HEK293 (cell line): Measurements from ENCODE around the gene XYLT2.
A peak's percentile ranks its signal among the peaks of the same experiment; 100 is the strongest.

Source experiments
- CTCF ChIA-PET: fragments of 350-600 bp; formaldehyde crosslinking; extraction: SDS; loops from one replicate; lab custom pipeline; 2021; ENCODE audit warnings: antibody characterized with exemption; lab: Yijun Ruan, JAX
- POLR2A ChIA-PET: fragments of 300-600 bp; formaldehyde crosslinking; extraction: SDS; loops from one replicate; lab custom pipeline; 2020; ENCODE audit warnings: antibody characterized with exemption, inconsistent platforms; lab: Yijun Ruan, JAX
- H3K27ac ChIP-seq: fragments of 200-500 bp; sonication (Bioruptor generic); 2 replicates; pipeline ENCODE4 v1.5.1; 2014; ENCODE audit warnings: low read depth, low read length, control low read depth, inconsistent platforms; ENCODE audit errors: extremely low read depth
- H3K36me3 ChIP-seq, 2 experiments: fragments of 200-500 bp in 1 of 2; sonication (Bioruptor generic) in 1 of 2; 1 replicate in 1 of 2; 2 replicates in 1 of 2; pipeline ENCODE4 v1.5.1; 2014 to 2017; ENCODE audit warnings: inconsistent platforms in 2 of 2, low read length in 2 of 2; ENCODE audit not compliant: control insufficient read depth in 2 of 2, insufficient read depth in 1 of 2
- H3K4me1 ChIP-seq: fragments of 200-500 bp; sonication (Bioruptor generic); 2 replicates; pipeline ENCODE4 v1.5.1; 2014; ENCODE audit warnings: mild to moderate bottlenecking, low read length, inconsistent platforms; ENCODE audit not compliant: control insufficient read depth, insufficient read depth
- H3K4me3 ChIP-seq: 2 replicates; pipeline ENCODE4 v1.5.1; 2011; ENCODE audit warnings: low read depth, mild to moderate bottlenecking, control low read depth, low read length, moderate library complexity
- H3K9me3 ChIP-seq: fragments of 200-500 bp; sonication (Bioruptor generic); 2 replicates; pipeline ENCODE4 v1.5.1; 2014; ENCODE audit warnings: low read depth, low read length, inconsistent platforms; ENCODE audit not compliant: control insufficient read depth, insufficient read depth
- BCL11A ChIP-seq: fragments of 450-650 bp; formaldehyde crosslinking; IDR thresholded peaks from 2 replicates; pipeline ENCODE4 v1.5.1; 2016; ENCODE audit warnings: low read depth, missing biosample characterization, missing genetic modification characterization
- FEZF1 ChIP-seq: fragments of 450-650 bp; formaldehyde crosslinking; IDR thresholded peaks from 2 replicates; pipeline ENCODE4 v1.5.1; 2016; ENCODE audit warnings: missing biosample characterization, missing genetic modification characterization
- KLF7 ChIP-seq: fragments of 450-650 bp; formaldehyde crosslinking; IDR thresholded peaks from 2 replicates; pipeline ENCODE4 v1.5.1; 2016; ENCODE audit warnings: missing biosample characterization, missing genetic modification characterization, borderline replicate concordance
- OSR2 ChIP-seq: fragments of 450-650 bp; formaldehyde crosslinking; IDR thresholded peaks from 2 replicates; pipeline ENCODE4 v1.5.1; 2016; ENCODE audit warnings: missing biosample characterization, missing genetic modification characterization
- PRDM4 ChIP-seq: fragments of 450-650 bp; formaldehyde crosslinking; IDR thresholded peaks from 2 replicates; pipeline ENCODE4 v1.5.1; 2017; ENCODE audit warnings: missing biosample characterization, missing genetic modification characterization
- YY2 ChIP-seq: fragments of 450-650 bp; formaldehyde crosslinking; IDR thresholded peaks from 2 replicates; pipeline ENCODE4 v1.5.1; 2016; ENCODE audit warnings: missing biosample characterization, missing genetic modification characterization
- ZBTB1 ChIP-seq: fragments of 450-650 bp; formaldehyde crosslinking; IDR thresholded peaks from 2 replicates; pipeline ENCODE4 v1.5.1; 2016; ENCODE audit warnings: missing biosample characterization, missing genetic modification characterization
- ZBTB11 ChIP-seq: fragments of 450-650 bp; formaldehyde crosslinking; conservative IDR thresholded peaks from 2 replicates; pipeline ENCODE4 v1.5.1; 2016; ENCODE audit warnings: low read depth, missing biosample characterization, missing genetic modification characterization
- ZNF10 ChIP-seq: fragments of 450-650 bp; formaldehyde crosslinking; IDR thresholded peaks from 2 replicates; pipeline ENCODE4 v1.5.1; 2017; ENCODE audit warnings: missing biosample characterization, missing genetic modification characterization
- ZNF121 ChIP-seq: fragments of 450-650 bp; formaldehyde crosslinking; IDR thresholded peaks from 2 replicates; pipeline ENCODE4 v1.5.1; 2016; ENCODE audit warnings: missing biosample characterization, missing genetic modification characterization
- ZNF138 ChIP-seq: fragments of 450-650 bp; formaldehyde crosslinking; IDR thresholded peaks from 2 replicates; pipeline ENCODE4 v1.5.1; 2016; ENCODE audit warnings: missing biosample characterization, missing genetic modification characterization, borderline replicate concordance
- ZNF146 ChIP-seq: fragments of 450-650 bp; formaldehyde crosslinking; IDR thresholded peaks from 2 replicates; pipeline ENCODE4 v1.5.1; 2016; ENCODE audit warnings: missing biosample characterization, missing genetic modification characterization
- ZNF202 ChIP-seq: fragments of 450-650 bp; formaldehyde crosslinking; IDR thresholded peaks from 2 replicates; pipeline ENCODE4 v1.5.1; 2016; ENCODE audit warnings: missing biosample characterization, missing genetic modification characterization, borderline replicate concordance
- ZNF223 ChIP-seq: fragments of 450-650 bp; formaldehyde crosslinking; IDR thresholded peaks from 2 replicates; pipeline ENCODE4 v1.5.1; 2016; ENCODE audit warnings: missing biosample characterization, missing genetic modification characterization
- ZNF266 ChIP-seq: fragments of 450-650 bp; formaldehyde crosslinking; IDR thresholded peaks from 2 replicates; pipeline ENCODE4 v1.5.1; 2016; ENCODE audit warnings: missing biosample characterization, missing genetic modification characterization, low read depth
- ZNF37A ChIP-seq: fragments of 450-650 bp; IDR thresholded peaks from 2 replicates; pipeline ENCODE4 v1.5.1; 2018; ENCODE audit warnings: missing biosample characterization, missing genetic modification characterization
- ZNF529 ChIP-seq: fragments of 450-650 bp; formaldehyde crosslinking; IDR thresholded peaks from 2 replicates; pipeline ENCODE4 v1.5.1; 2017; ENCODE audit warnings: missing genetic modification characterization, missing biosample characterization; ENCODE audit not compliant: insufficient replicate concordance
- ZNF560 ChIP-seq: fragments of 450-650 bp; formaldehyde crosslinking; IDR thresholded peaks from 2 replicates; pipeline ENCODE4 v1.5.1; 2017; ENCODE audit warnings: missing biosample characterization, missing genetic modification characterization, borderline replicate concordance
- ZNF571 ChIP-seq: fragments of 450-650 bp; formaldehyde crosslinking; IDR thresholded peaks from 2 replicates; pipeline ENCODE4 v1.5.0; 2017; ENCODE audit warnings: missing biosample characterization, missing genetic modification characterization
- ZNF580 ChIP-seq: fragments of 450-650 bp; formaldehyde crosslinking; IDR thresholded peaks from 2 replicates; pipeline ENCODE4 v1.5.1; 2016; ENCODE audit warnings: missing biosample characterization, missing genetic modification characterization
- ZNF585B ChIP-seq: fragments of 450-650 bp; formaldehyde crosslinking; IDR thresholded peaks from 2 replicates; pipeline ENCODE4 v1.5.1; 2016; ENCODE audit warnings: missing biosample characterization, missing genetic modification characterization
- ZNF623 ChIP-seq: fragments of 450-650 bp; formaldehyde crosslinking; IDR thresholded peaks from 2 replicates; pipeline ENCODE4 v1.5.1; 2016; ENCODE audit warnings: missing biosample characterization, missing genetic modification characterization
- ZNF664 ChIP-seq: fragments of 450-650 bp; formaldehyde crosslinking; IDR thresholded peaks from 2 replicates; pipeline ENCODE4 v1.5.1; 2016; ENCODE audit warnings: missing biosample characterization, missing genetic modification characterization
- ZSCAN5A ChIP-seq: fragments of 450-650 bp; formaldehyde crosslinking; IDR thresholded peaks from 2 replicates; pipeline ENCODE4 v1.5.1; 2016; ENCODE audit warnings: missing biosample characterization, missing genetic modification characterization
- ZXDB ChIP-seq: fragments of 450-650 bp; formaldehyde crosslinking; IDR thresholded peaks from 2 replicates; pipeline ENCODE4 v1.5.1; 2016; ENCODE audit warnings: missing biosample characterization, missing genetic modification characterization
- TF ChIP-seq, protein P1 (sequence below): fragments of 450-650 bp; formaldehyde crosslinking; IDR thresholded peaks from 2 replicates; pipeline ENCODE4 v1.5.1; 2016; ENCODE audit warnings: missing biosample characterization, missing genetic modification characterization, borderline replicate concordance
- TF ChIP-seq, protein P2 (sequence below): fragments of 450-650 bp; formaldehyde crosslinking; IDR thresholded peaks from 2 replicates; pipeline ENCODE4 v1.5.1; 2016; ENCODE audit warnings: missing biosample characterization, missing genetic modification characterization

The XYLT2 gene

GRCh38 chr17:50362661-50363060 is 16.7 kb downstream of the XYLT2 start:
- no peak overlapping the region for H3K4me3 ChIP-seq
- CTCF ChIA-PET, result interaction anchor here (0.6 to 5.5 kb wide), 38 partner anchors 8 to 445 kb away, joined by 3 to 54 read pairs (median 6); partner anchors contain the start of genes EME1, LRRC59, MRPL27 and RSAD1
- 0 out of 2 replicates have a peak, but pooled peaks cover 5% of the 10 kb centered on the region for H3K4me1 ChIP-seq
- H3K36me3 ChIP-seq, result peaks cover 13 to 79% of the 10 kb centered on the region in 2 experiments; a peak in 2 of 3 replicates
- POLR2A ChIA-PET, result interaction anchor here (0.9 to 2.7 kb wide), 10 partner anchors 9 to 309 kb away, joined by 3 to 15 read pairs (median 8); partner anchors contain the start of genes EME1, LRRC59, MRPL27 and RSAD1
- no peaks in the 10 kb centered on the region for H3K9me3 ChIP-seq
- H3K27ac ChIP-seq, result no peak overlapping the region
- peak; percentile 81; the same call in 1 of the 2 replicates for TF ChIP-seq ZNF560 (tag by site-specific recombination)
- TF ChIP-seq ZNF266, result peak; percentile 83
- peak; percentile 75 for TF ChIP-seq ZBTB11 (tag by site-specific recombination)
- no peak for TF ChIP-seq ZNF223
- no peak for TF ChIP-seq OSR2 (tag by site-specific recombination)
- no peak for TF ChIP-seq ZNF146 (tag by site-specific recombination)
- TF ChIP-seq, protein P1, sequence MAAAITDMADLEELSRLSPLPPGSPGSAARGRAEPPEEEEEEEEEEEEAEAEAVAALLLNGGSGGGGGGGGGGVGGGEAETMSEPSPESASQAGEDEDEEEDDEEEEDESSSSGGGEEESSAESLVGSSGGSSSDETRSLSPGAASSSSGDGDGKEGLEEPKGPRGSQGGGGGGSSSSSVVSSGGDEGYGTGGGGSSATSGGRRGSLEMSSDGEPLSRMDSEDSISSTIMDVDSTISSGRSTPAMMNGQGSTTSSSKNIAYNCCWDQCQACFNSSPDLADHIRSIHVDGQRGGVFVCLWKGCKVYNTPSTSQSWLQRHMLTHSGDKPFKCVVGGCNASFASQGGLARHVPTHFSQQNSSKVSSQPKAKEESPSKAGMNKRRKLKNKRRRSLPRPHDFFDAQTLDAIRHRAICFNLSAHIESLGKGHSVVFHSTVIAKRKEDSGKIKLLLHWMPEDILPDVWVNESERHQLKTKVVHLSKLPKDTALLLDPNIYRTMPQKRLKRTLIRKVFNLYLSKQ (tag by site-specific recombination), result no peak; the same call in 1 of the 2 replicates
- peak; percentile 54 for TF ChIP-seq ZXDB (tag by site-specific recombination)
- peak; percentile 73 for TF ChIP-seq ZNF664 (tag by site-specific recombination)
- TF ChIP-seq PRDM4, result no peak
- no peak for TF ChIP-seq ZNF202
- TF ChIP-seq FEZF1 (tag by site-specific recombination), result no peak
- TF ChIP-seq ZSCAN5A, result no peak
- TF ChIP-seq ZNF585B (tag by site-specific recombination), result no peak
- TF ChIP-seq ZNF580 (tag by site-specific recombination), result 0 out of 2 replicates have a peak, but pooled peaks have one; percentile 29
- no peak for TF ChIP-seq KLF7 (tag by site-specific recombination)
- TF ChIP-seq ZNF571, result no peak
- TF ChIP-seq ZNF138, result peak; percentile 46; the same call in 1 of the 2 replicates
- TF ChIP-seq ZNF623 (tag by site-specific recombination), result peak; percentile 73
- no peak for TF ChIP-seq YY2 (tag by site-specific recombination)
- no peak for TF ChIP-seq ZNF10 (tag by site-specific recombination)
- TF ChIP-seq ZNF529 (tag by site-specific recombination), result no peak
- TF ChIP-seq ZNF121 (tag by site-specific recombination), result peak; percentile 91
- TF ChIP-seq, protein P2, sequence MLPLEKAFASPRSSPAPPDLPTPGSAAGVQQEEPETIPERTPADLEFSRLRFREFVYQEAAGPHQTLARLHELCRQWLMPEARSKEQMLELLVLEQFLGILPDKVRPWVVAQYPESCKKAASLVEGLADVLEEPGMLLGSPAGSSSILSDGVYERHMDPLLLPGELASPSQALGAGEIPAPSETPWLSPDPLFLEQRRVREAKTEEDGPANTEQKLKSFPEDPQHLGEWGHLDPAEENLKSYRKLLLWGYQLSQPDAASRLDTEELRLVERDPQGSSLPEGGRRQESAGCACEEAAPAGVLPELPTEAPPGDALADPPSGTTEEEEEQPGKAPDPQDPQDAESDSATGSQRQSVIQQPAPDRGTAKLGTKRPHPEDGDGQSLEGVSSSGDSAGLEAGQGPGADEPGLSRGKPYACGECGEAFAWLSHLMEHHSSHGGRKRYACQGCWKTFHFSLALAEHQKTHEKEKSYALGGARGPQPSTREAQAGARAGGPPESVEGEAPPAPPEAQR (tag by site-specific recombination), result no peak
- peak; percentile 31; the same call in 1 of the 2 replicates for TF ChIP-seq BCL11A (tag by site-specific recombination)
- TF ChIP-seq ZBTB1 (tag by site-specific recombination), result no peak
- no peak for TF ChIP-seq ZNF37A (tag by site-specific recombination)
